Measurements from ENCODE around the gene NOL12. TPM values are rescaled to one million over a fixed set of nuclear protein-coding genes. Genes with fewer than 3 reads are reported as not detected.
A peak's percentile ranks its signal among the peaks of the same experiment; 100 is the strongest.
"Not testable (repeated sequence)": the region's sequence is repeated elsewhere in the genome, so short reads cannot be mapped to it uniquely, and the experiment has no call there.

Gene NOL12
- total RNA-seq, 1 experiment from 2014 or later: 23.6 TPM

GRCh38 chr22:37655252-37655563 lies 30.9 kb upstream of the NOL12 start:
- no peak overlapping the region for H3K4me3 ChIP-seq (ENCODE audit: insufficient read depth, low read depth, low read length)
- no peaks in the 10 kb centered on the region for H3K27me3 ChIP-seq (ENCODE audit: control insufficient read depth, insufficient read depth, low read length)
- no peak for DNase-seq
- peaks cover 20% of the 10 kb centered on the region for H3K36me3 ChIP-seq (replicated peaks; ENCODE audit: control insufficient read depth, insufficient read depth, low read length)

GRCh38 chr22:37656583-37656982 lies 29.6 kb upstream of the NOL12 start:
- not testable (repeated sequence) for H3K27me3 ChIP-seq (ENCODE audit: control insufficient read depth, insufficient read depth, low read length); DNase-seq; H3K4me3 ChIP-seq (ENCODE audit: insufficient read depth, low read depth, low read length)
- H3K36me3 ChIP-seq (replicated peaks; ENCODE audit: control insufficient read depth, insufficient read depth, low read length): peaks cover 11% of the 10 kb centered on the region

DNA sequence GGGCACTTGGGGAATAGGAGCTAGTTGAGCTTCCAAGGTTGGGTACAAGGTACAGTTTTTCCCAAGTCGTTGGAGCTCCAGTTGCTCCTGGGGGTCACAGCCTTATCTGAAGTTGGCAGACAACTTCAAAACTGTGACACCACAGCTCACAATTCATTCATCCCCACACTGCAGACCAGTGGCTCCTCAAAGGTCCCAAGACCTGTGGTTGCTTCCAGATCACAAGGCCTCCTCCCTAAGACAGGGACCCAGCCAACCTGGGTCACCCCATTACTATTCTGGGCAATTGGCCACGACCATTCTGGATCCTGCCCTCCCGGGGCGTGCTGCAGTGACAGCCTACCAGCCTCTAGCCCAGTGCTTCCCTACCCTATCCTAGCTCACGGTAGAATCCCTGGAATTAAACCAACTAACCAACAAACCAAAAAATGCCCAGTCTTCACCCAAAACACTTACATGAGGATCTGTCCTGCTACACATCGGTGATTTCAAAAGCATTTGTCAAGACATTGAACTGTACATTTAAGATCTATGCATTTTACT lies 28.5 kb upstream of the NOL12 start:
- DNase-seq: peak; percentile 77
- H3K27me3 ChIP-seq (ENCODE audit: control insufficient read depth, insufficient read depth, low read length): no peaks in the 10 kb centered on the region
- peaks cover 8% of the 10 kb centered on the region for H3K36me3 ChIP-seq (replicated peaks; ENCODE audit: control insufficient read depth, insufficient read depth, low read length)
- peak overlapping the region; percentile 86 for H3K4me3 ChIP-seq (ENCODE audit: insufficient read depth, low read depth, low read length)

GRCh38 chr22:37658133-37659065 lies 27.7 kb upstream of the NOL12 start, which contains the start of gene PDXP:
Gene PDXP, plus strand, starts transcription at chr22:37658723. Its CDS starts 60 bp downstream, at chr22:37658783.
- H3K4me3 ChIP-seq (ENCODE audit: insufficient read depth, low read depth, low read length): peak within 1 kb of the TSS; percentile 86
- no peaks in the 10 kb centered on the region for H3K27me3 ChIP-seq (ENCODE audit: control insufficient read depth, insufficient read depth, low read length)

DNA sequence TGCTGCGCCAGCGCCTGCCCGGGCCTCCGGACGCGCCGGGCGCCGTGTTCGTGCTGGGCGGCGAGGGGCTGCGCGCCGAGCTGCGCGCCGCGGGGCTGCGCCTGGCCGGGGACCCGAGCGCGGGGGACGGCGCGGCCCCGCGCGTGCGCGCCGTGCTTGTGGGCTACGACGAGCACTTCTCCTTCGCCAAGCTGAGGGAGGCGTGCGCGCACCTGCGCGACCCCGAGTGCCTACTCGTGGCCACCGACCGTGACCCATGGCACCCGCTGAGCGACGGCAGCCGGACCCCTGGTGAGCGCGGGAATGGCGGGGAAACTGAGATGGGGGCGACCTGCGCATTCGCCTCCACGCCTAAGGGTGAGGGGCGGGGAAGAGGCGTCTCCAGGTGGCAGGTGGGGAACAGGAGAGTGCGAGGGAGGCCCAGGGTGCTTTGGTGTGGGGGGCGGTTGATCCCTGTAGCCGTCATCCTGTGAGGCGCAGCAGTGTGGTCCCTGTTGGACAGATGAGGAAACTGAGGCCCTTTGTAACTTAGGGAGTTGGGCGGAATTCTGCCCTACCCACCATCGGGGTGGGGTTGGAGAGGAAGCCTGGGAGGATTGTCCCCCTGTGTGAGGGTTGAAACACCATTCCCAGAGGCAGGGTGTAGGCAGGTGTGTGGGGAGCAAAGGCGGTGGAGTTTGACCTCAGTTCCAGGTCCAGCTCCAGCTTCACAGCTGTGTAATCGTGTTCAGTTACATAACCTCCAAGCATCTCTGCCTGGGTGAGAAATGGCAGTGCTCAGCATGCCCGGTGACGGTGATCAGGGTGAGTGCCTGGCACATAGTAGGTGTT lies 26.9 kb upstream of the NOL12 start:
- Histone ChIP-seq H3K36me3 (replicated peaks; ENCODE audit: control insufficient read depth, insufficient read depth, low read length) (no peaks in the 10 kb centered on the region; the same call in none of the 2 replicates), H3K4me3 (ENCODE audit: insufficient read depth, low read depth, low read length) (peak overlapping the region; percentile 86), H3K27me3 (ENCODE audit: control insufficient read depth, insufficient read depth, low read length) (no peaks in the 10 kb centered on the region)
- no peak for DNase-seq

More at GRCh38 chr22:37658133-37659065, 27.7 kb upstream of the NOL12 start, which contains the start of gene PDXP:
- H3K36me3 ChIP-seq (replicated peaks; ENCODE audit: control insufficient read depth, insufficient read depth, low read length): peaks cover 4% of the 10 kb centered on the region
- peak; percentile 99 for DNase-seq

GRCh38 chr22:37659897-37660708 lies 26.0 kb upstream of the NOL12 start:
- H3K36me3 ChIP-seq (replicated peaks; ENCODE audit: control insufficient read depth, insufficient read depth, low read length): no peaks in the 10 kb centered on the region; the same call in 1 of the 2 replicates
- H3K27me3 ChIP-seq (ENCODE audit: control insufficient read depth, insufficient read depth, low read length): no peaks in the 10 kb centered on the region
- peak overlapping the region; percentile 86 for H3K4me3 ChIP-seq (ENCODE audit: insufficient read depth, low read depth, low read length)
- no peak for DNase-seq

- no peak for DNase-seq
- no peaks in the 10 kb centered on the region for H3K27me3 ChIP-seq (ENCODE audit: control insufficient read depth, insufficient read depth, low read length)
- H3K4me3 ChIP-seq (ENCODE audit: insufficient read depth, low read depth, low read length): no peak overlapping the region
- peaks cover 2% of the 10 kb centered on the region; the same call in 1 of the 2 replicates for H3K36me3 ChIP-seq (replicated peaks; ENCODE audit: control insufficient read depth, insufficient read depth, low read length)
These were observed 25.5 kb upstream of the NOL12 start for GRCh38 chr22:37660709-37661045.

GRCh38 chr22:37661160-37661924 lies 24.8 kb upstream of the NOL12 start:
- Histone ChIP-seq H3K27me3 (ENCODE audit: control insufficient read depth, insufficient read depth, low read length) (no peaks in the 10 kb centered on the region), H3K4me3 (ENCODE audit: insufficient read depth, low read depth, low read length) (no peak overlapping the region), H3K36me3 (replicated peaks; ENCODE audit: control insufficient read depth, insufficient read depth, low read length) (peaks cover 4% of the 10 kb centered on the region)
- DNase-seq: no peak

DNA sequence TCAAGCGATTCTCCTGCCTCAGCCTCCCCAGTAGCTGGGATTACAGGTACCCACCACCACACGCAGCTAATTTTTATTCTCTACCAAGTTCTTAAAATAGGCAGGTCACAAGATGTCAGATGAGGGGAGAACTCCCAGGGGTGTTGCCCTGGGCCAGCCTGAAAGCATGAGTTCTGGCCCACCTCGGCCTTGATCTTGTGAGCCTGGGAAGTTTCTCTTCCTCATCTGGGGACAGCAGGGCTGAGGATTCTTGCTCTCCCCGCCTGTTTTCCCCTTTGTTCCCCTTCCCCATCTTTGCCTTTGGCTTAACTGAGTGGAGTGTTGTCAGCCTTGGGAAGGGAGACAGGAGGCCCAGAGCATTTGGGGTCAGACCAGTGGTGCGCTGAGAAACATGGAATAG lies 24.1 kb upstream of the NOL12 start:
- peaks cover 4% of the 10 kb centered on the region for H3K36me3 ChIP-seq (replicated peaks; ENCODE audit: control insufficient read depth, insufficient read depth, low read length)
- no peaks in the 10 kb centered on the region for H3K27me3 ChIP-seq (ENCODE audit: control insufficient read depth, insufficient read depth, low read length)
- no peak overlapping the region for H3K4me3 ChIP-seq (ENCODE audit: insufficient read depth, low read depth, low read length)
- DNase-seq: no peak

- peaks cover 4% of the 10 kb centered on the region for H3K36me3 ChIP-seq (replicated peaks; ENCODE audit: control insufficient read depth, insufficient read depth, low read length)
- DNase-seq: no peak
- H3K27me3 ChIP-seq (ENCODE audit: control insufficient read depth, insufficient read depth, low read length): no peaks in the 10 kb centered on the region
- H3K4me3 ChIP-seq (ENCODE audit: insufficient read depth, low read depth, low read length): no peak overlapping the region
These were observed 22.5 kb upstream of the NOL12 start for GRCh38 chr22:37663521-37664140.

DNA sequence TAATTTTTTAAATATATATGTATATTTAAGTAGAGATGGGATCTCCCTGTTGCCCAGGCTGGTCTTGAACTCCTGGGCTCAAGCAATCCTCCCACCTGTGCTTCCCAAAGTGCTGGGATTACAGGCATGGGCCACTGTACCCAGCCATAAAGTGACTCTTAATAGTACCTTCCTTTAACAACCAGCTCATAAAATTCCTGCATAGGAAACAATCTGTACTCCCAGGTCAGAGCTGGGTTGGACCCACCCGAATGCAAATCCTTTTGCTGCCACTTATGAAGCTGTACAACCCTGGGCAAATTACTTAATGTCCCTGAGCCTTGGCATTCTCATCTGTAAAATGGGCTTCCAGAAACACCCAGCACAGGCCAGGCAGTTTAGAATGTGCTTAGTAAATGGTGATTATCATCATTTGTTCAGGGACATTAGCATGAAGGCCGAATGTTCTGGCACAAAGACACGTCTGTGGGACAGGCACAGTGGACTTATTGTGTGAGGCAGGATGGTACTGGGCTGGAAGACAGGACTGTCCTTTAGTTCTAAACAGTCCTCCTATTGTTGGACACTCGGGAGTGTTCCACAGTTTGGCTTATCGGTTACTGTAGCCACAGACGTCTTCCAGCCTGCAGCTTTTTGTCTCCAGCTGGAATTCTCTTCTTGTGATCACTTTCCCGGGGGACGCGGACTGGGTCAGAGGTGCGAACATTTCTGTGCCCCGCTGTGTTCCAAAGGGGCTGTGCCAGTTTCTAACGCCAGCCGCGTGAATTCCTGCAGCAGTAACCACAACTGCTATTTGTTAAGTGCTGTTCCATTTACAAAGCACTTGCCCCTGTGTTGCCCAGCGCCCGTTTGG lies 21.7 kb upstream of the NOL12 start:
- no peak overlapping the region for H3K4me3 ChIP-seq (ENCODE audit: insufficient read depth, low read depth, low read length)
- peaks cover 4% of the 10 kb centered on the region for H3K36me3 ChIP-seq (replicated peaks; ENCODE audit: control insufficient read depth, insufficient read depth, low read length)
- H3K27me3 ChIP-seq (ENCODE audit: control insufficient read depth, insufficient read depth, low read length): no peaks in the 10 kb centered on the region
- no peak for DNase-seq

DNA sequence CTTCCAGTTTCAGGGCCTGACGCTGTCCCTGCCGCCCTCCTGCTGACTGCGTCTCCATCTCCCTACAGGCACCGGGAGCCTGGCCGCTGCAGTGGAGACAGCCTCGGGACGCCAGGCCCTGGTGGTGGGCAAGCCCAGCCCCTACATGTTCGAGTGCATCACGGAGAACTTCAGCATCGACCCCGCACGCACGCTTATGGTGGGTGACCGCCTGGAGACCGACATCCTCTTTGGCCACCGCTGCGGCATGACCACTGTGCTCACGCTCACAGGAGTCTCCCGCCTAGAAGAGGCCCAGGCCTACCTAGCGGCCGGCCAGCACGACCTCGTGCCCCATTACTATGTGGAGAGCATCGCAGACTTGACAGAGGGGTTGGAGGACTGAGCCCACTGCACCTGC lies 20.7 kb upstream of the NOL12 start:
- Histone ChIP-seq H3K36me3 (replicated peaks; ENCODE audit: control insufficient read depth, insufficient read depth, low read length) (peaks cover 4% of the 10 kb centered on the region), H3K27me3 (ENCODE audit: control insufficient read depth, insufficient read depth, low read length) (no peaks in the 10 kb centered on the region), H3K4me3 (ENCODE audit: insufficient read depth, low read depth, low read length) (no peak overlapping the region)
- no peak for DNase-seq
